HepG2 (cell line): ENCODE data around the gene HSD3B7. TPM values are rescaled to one million over a fixed set of nuclear protein-coding genes. Genes with fewer than 3 reads are reported as not detected.

Experiments used
- ATAC-seq: fragments of 200-7000 bp; cut with Tn5 transposase; 3 replicates; pipeline ENCODE4 v1.9.1; 2020; ENCODE audit warnings: mild to moderate bottlenecking, moderate library complexity
- BruUV-seq: library from RNA; stranded (reverse); fragments of 400-500 nt; replicated peaks from 2 replicates; lab custom pipeline; 2021; lab: Mats Ljungman, UMichigan
- CTCF ChIA-PET: fragments of 300-600 bp; formaldehyde crosslinking; extraction: SDS; loops from one replicate; lab custom pipeline; 2021; ENCODE audit warnings: low total read pairs, inconsistent platforms, low intra/inter-chr PET ratio; lab: Yijun Ruan, JAX
- POLR2A ChIA-PET: fragments of 350-600 bp; sonication (Branson Sonifier 250); formaldehyde crosslinking; loops from one replicate; lab custom pipeline; 2020; ENCODE audit warnings: antibody characterized with exemption, inconsistent platforms; lab: Yijun Ruan, JAX
- DNase-seq: peaks from one replicate; pipeline ENCODE4 v3.0.0-alpha.2; 2015; ENCODE audit warnings: low spot score
- FAIRE-seq: peaks from 3 replicates; lab custom pipeline; 2011; peaks lifted over from hg19 to GRCh38; lab: Jason Lieb, UNC
- H2AFZ ChIP-seq: one replicate; pipeline ENCODE4 v1.6.1; 2011; ENCODE audit warnings: low read length, inconsistent platforms
- H3K27ac ChIP-seq: fragments of 300-600 bp; 3 replicates; pipeline ENCODE4 v1.8.0; 2011; ENCODE audit warnings: mixed run types, mild to moderate bottlenecking, mixed read lengths, low read length, inconsistent platforms; ENCODE audit not compliant: insufficient read depth; ENCODE audit errors: extremely low read length
- H3K27me3 ChIP-seq, 2 experiments: fragments of 200-600 bp in 1 of 2; 2 replicates in 1 of 2; 3 replicates in 1 of 2; pipeline versions ENCODE4 v1.6.0 to v1.8.0; 2011; ENCODE audit warnings: low read length in 2 of 2, mild to moderate bottlenecking in 2 of 2, moderate library complexity in 2 of 2, inconsistent platforms in 1 of 2; ENCODE audit not compliant: insufficient read depth in 2 of 2, control insufficient read depth in 1 of 2
- H3K36me3 ChIP-seq, 2 experiments: fragments of 200-600 bp in 1 of 2; replicated peaks in 1 of 2; 2 replicates in 1 of 2; 3 replicates in 1 of 2; pipeline versions ENCODE4 v1.5.1 to v1.8.0; 2011; ENCODE audit warnings: low read length in 2 of 2, inconsistent platforms in 1 of 2; ENCODE audit not compliant: insufficient read depth in 2 of 2, control insufficient read depth in 1 of 2
- H3K4me1 ChIP-seq: 2 replicates; pipeline ENCODE4 v1.5.1; 2012; ENCODE audit warnings: low read length, inconsistent platforms; ENCODE audit not compliant: insufficient read depth
- H3K4me2 ChIP-seq: 2 replicates; pipeline ENCODE4 v1.6.0; 2011; ENCODE audit warnings: low read depth, low read length, inconsistent platforms
- H3K4me3 ChIP-seq, 3 experiments: fragments of 200-600 bp in 1 of 3; sonication (generic), shearing (Covaris generic) in 1 of 3; replicated peaks in 1 of 3; 2 replicates each; pipeline ENCODE4 v1.5.1; 2011 to 2016; ENCODE audit warnings: low read length in 3 of 3, inconsistent platforms in 2 of 3, low read depth in 2 of 3, mild to moderate bottlenecking in 2 of 3, control low read depth in 1 of 3, mixed read lengths in 1 of 3; ENCODE audit not compliant: insufficient read depth in 1 of 3
- H3K79me2 ChIP-seq: one replicate; pipeline ENCODE4 v1.6.1; 2011; ENCODE audit warnings: low read length, inconsistent platforms; ENCODE audit not compliant: insufficient read depth
- H3K9ac ChIP-seq: 2 replicates; pipeline ENCODE4 v1.6.0; 2011; ENCODE audit warnings: mild to moderate bottlenecking, low read depth, low read length, inconsistent platforms; ENCODE audit not compliant: insufficient read depth
- H3K9me3 ChIP-seq: 2 replicates; pipeline ENCODE4 v1.5.1; 2012; ENCODE audit warnings: mild to moderate bottlenecking, low read length
- H4K20me1 ChIP-seq: 2 replicates; pipeline ENCODE4 v1.6.0; 2011; ENCODE audit warnings: inconsistent platforms, mild to moderate bottlenecking, low read length, moderate library complexity; ENCODE audit not compliant: insufficient read depth
- AGO2 ChIP-seq: fragments of 200-400 bp; formaldehyde crosslinking; optimal IDR thresholded peaks from 2 replicates; pipeline ENCODE3; 2017; ENCODE audit warnings: mild to moderate bottlenecking, low read depth, low read length, moderate library complexity
- CBX5 ChIP-seq: sonication (generic); formaldehyde crosslinking; IDR thresholded peaks from 2 replicates; pipeline ENCODE4 v1.4.0; 2020; ENCODE audit warnings: missing genetic modification reagents, borderline replicate concordance
- MTA1 ChIP-seq: sonication (generic); formaldehyde crosslinking; IDR thresholded peaks from 2 replicates; pipeline ENCODE4 v1.4.0; 2020; ENCODE audit warnings: missing genetic modification reagents, mild to moderate bottlenecking, borderline replicate concordance
- MTF2 ChIP-seq: sonication (generic); formaldehyde crosslinking; IDR thresholded peaks from 2 replicates; pipeline ENCODE4 v1.5.0; 2020; ENCODE audit warnings: missing genetic modification reagents, borderline replicate concordance
- PHB2 ChIP-seq: fragments of 450-650 bp; IDR thresholded peaks from 2 replicates; pipeline ENCODE4 v1.6.1; 2018; ENCODE audit not compliant: partially characterized antibody
- POLR2AphosphoS5 ChIP-seq: IDR thresholded peaks from 2 replicates; pipeline ENCODE4 v1.6.1; 2012; ENCODE audit warnings: low read depth, low read length
- YEATS2 ChIP-seq: sonication (generic); formaldehyde crosslinking; IDR thresholded peaks from 2 replicates; pipeline ENCODE4 v1.4.0; 2020; ENCODE audit warnings: missing genetic modification reagents, borderline replicate concordance
- ZC3H13 ChIP-seq: sonication (generic); formaldehyde crosslinking; IDR thresholded peaks from 2 replicates; pipeline ENCODE4 v1.8.1; 2023; ENCODE audit warnings: mild to moderate bottlenecking, missing genetic modification reagents, moderate library complexity
- ZIK1 ChIP-seq: sonication (generic); formaldehyde crosslinking; IDR thresholded peaks from 2 replicates; pipeline ENCODE4 v1.5.0; 2020; ENCODE audit warnings: mild to moderate bottlenecking, low read depth, missing genetic modification reagents, borderline replicate concordance
- WGBS: methylation state at CpG from one replicate; pipeline ENCODE4 v1.1.6; 2017; ENCODE audit warnings: low lambda C conversion rate; 5-methylcytosine and 5-hydroxymethylcytosine counted together
- in situ Hi-C: cut with HindIII; loops from 2 replicates; pipeline ENCODE4 v1.10.0; 2017; ENCODE audit warnings: low pct_unique_long_range_greater_than_20kb; ENCODE audit not compliant: extremely low pct_ligation_motif_present
- intact Hi-C: fragments of 100-400 bp; cut with micrococcal nuclease; formaldehyde crosslinking; loops from one replicate; pipeline ENCODE4 v1.10.0; 2022; ENCODE audit not compliant: unreplicated experiment
- polyA plus RNA-seq, 8 experiments: library from polyadenylated mRNA; depleted of rRNA in 3 of 8; stranded (reverse) in 7 of 8; unstranded in 1 of 8; fragments of >200 nt; fragmentation: Illumina TruSeq in 4 of 8; extraction: Trizol in 4 of 8; gene quantifications; 2 replicates each; pipeline versions ENCODE4 v1.2.1 to v1.2.3, GENCODE V29; 2011 to 2016; ENCODE audit warnings: low read depth in 4 of 8, missing spikeins in 1 of 8, mixed read lengths in 1 of 8; ENCODE audit not compliant: insufficient read depth in 1 of 8
- total RNA-seq, 5 experiments: library from RNA; depleted of rRNA; stranded (reverse); fragments of >200 nt; fragmentation: Illumina TruSeq; extraction: Trizol; gene quantifications; 2 replicates each; pipeline ENCODE4 v1.2.3, GENCODE V29; 2016; ENCODE audit warnings: low read depth in 1 of 5
- TF ChIP-seq, protein P1 (sequence below): sonication (generic); formaldehyde crosslinking; IDR thresholded peaks from 2 replicates; pipeline ENCODE4 v1.5.0; 2020; ENCODE audit warnings: missing genetic modification reagents
- TF ChIP-seq, protein P2 (sequence below): sonication (generic); formaldehyde crosslinking; IDR thresholded peaks from 2 replicates; pipeline ENCODE4 v1.5.1; 2020; ENCODE audit warnings: mild to moderate bottlenecking, moderate library complexity, missing genetic modification reagents
- TF ChIP-seq, protein P3 (sequence below): sonication (generic); formaldehyde crosslinking; IDR thresholded peaks from 2 replicates; pipeline ENCODE4 v1.8.0; 2022; ENCODE audit warnings: mild to moderate bottlenecking, missing genetic modification reagents, borderline replicate concordance
- TF ChIP-seq, protein P4 (sequence below): sonication (generic); formaldehyde crosslinking; IDR thresholded peaks from 2 replicates; pipeline ENCODE4 v1.4.0; 2020; ENCODE audit warnings: missing genetic modification reagents
- TF ChIP-seq, protein P5 (sequence below): sonication (generic); formaldehyde crosslinking; conservative IDR thresholded peaks from 2 replicates; pipeline ENCODE4 v1.4.0; 2020; ENCODE audit warnings: mild to moderate bottlenecking, missing genetic modification reagents, moderate library complexity

HSD3B7 gene
- total and polyA plus RNA-seq, 2 of the 13 experiments (the other 11 are each of a cell fraction or from before 2014, with no cell fraction given), result 32.9 to 69.7 TPM

DNA sequence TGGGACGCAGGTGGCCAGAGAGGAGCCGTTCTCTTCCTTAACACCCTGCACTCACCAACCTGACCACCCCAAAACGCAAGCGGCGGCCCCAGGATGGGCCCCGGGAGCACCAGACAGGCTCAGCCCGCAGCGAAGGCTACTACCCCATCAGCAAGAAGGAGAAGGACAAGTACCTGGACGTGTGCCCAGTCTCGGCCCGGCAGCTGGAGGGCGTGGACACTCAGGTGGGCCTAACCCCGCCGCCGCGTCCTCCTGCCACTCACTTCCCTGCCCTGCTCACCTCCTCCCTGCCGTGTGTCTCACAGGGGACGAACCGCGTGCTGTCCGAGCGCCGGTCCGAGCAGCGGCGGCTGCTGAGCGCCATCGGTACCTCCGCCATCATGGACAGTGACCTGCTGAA, 4.6 kb upstream of the HSD3B7 start:
- DNase-seq, result no peak
- Histone ChIP-seq H2AFZ (no peak overlapping the region), H3K36me3 (peaks cover 38 to 81% of the 10 kb centered on the region in 2 experiments), H3K9me3 (no peaks in the 10 kb centered on the region), H3K27ac (no peak overlapping the region), H3K4me2 (no peak overlapping the region), H3K4me3 (no peak overlapping the region), H3K27me3 (no peaks in the 10 kb centered on the region), H4K20me1 (no peaks in the 10 kb centered on the region; the same call in 1 of the 2 replicates), H3K4me1 (peaks cover 4% of the 10 kb centered on the region), H3K9ac (no peak overlapping the region), H3K79me2 (no peaks in the 10 kb centered on the region)
- POLR2A ChIA-PET, result interaction anchor here (1.4 kb wide), 1 partner anchor 18 kb away, joined by 3 read pairs; no protein-coding TSS in a partner anchor
- CTCF ChIA-PET, result no interaction called here
- no peak for FAIRE-seq
- BruUV-seq, result no TSS peak
- 97% methylated on average over 29 of the region's 29 CpGs for WGBS
- intact Hi-C loops, result loop anchor here (10.0 kb wide), 1 partner anchor 884 kb away; no protein-coding TSS in a partner anchor
- no peak for ATAC-seq
- in situ Hi-C loops, result loop anchor here (25.0 kb wide), 1 partner anchor 732 kb away; a partner anchor contains a TSS
- TF ChIP-seq, protein P1, sequence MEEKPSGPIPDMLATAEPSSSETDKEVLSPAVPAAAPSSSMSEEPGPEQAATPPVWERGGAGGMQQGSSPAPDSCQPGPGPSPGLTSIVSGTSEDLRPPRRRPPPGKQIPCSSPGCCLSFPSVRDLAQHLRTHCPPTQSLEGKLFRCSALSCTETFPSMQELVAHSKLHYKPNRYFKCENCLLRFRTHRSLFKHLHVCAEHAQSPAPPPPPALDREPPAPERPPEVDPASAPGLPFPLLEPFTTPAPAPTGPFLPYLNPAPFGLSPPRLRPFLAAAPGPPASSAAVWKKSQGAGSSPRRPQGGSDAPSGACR (CRISPR knock-in tag), result no peak
- no peak for TF ChIP-seq CBX5
- TF ChIP-seq, protein P2, sequence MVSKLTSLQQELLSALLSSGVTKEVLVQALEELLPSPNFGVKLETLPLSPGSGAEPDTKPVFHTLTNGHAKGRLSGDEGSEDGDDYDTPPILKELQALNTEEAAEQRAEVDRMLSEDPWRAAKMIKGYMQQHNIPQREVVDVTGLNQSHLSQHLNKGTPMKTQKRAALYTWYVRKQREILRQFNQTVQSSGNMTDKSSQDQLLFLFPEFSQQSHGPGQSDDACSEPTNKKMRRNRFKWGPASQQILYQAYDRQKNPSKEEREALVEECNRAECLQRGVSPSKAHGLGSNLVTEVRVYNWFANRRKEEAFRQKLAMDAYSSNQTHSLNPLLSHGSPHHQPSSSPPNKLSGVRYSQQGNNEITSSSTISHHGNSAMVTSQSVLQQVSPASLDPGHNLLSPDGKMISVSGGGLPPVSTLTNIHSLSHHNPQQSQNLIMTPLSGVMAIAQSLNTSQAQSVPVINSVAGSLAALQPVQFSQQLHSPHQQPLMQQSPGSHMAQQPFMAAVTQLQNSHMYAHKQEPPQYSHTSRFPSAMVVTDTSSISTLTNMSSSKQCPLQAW (CRISPR knock-in tag), result no peak
- peak; percentile 78 for TF ChIP-seq AGO2
- TF ChIP-seq, protein P3, sequence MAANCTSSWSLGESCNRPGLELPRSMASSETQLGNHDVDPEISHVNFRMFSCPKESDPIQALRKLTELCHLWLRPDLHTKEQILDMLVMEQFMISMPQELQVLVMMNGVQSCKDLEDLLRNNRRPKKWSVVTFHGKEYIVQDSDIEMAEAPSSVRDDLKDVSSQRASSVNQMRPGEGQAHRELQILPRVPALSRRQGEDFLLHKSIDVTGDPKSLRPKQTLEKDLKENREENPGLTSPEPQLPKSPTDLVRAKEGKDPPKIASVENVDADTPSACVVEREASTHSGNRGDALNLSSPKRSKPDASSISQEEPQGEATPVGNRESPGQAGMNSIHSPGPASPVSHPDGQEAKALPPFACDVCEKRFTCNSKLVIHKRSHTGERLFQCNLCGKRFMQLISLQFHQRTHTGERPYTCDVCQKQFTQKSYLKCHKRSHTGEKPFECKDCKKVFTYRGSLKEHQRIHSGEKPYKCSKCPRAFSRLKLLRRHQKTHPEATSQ, result no peak
- TF ChIP-seq MTF2 (CRISPR knock-in tag), result no peak
- TF ChIP-seq, protein P4, sequence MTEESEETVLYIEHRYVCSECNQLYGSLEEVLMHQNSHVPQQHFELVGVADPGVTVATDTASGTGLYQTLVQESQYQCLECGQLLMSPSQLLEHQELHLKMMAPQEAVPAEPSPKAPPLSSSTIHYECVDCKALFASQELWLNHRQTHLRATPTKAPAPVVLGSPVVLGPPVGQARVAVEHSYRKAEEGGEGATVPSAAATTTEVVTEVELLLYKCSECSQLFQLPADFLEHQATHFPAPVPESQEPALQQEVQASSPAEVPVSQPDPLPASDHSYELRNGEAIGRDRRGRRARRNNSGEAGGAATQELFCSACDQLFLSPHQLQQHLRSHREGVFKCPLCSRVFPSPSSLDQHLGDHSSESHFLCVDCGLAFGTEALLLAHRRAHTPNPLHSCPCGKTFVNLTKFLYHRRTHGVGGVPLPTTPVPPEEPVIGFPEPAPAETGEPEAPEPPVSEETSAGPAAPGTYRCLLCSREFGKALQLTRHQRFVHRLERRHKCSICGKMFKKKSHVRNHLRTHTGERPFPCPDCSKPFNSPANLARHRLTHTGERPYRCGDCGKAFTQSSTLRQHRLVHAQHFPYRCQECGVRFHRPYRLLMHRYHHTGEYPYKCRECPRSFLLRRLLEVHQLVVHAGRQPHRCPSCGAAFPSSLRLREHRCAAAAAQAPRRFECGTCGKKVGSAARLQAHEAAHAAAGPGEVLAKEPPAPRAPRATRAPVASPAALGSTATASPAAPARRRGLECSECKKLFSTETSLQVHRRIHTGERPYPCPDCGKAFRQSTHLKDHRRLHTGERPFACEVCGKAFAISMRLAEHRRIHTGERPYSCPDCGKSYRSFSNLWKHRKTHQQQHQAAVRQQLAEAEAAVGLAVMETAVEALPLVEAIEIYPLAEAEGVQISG, result no peak
- no peak for TF ChIP-seq POLR2AphosphoS5
- 0 out of 2 replicates have a peak, but pooled peaks have one; percentile 23 for TF ChIP-seq ZC3H13 (CRISPR knock-in tag)
- TF ChIP-seq, protein P5, sequence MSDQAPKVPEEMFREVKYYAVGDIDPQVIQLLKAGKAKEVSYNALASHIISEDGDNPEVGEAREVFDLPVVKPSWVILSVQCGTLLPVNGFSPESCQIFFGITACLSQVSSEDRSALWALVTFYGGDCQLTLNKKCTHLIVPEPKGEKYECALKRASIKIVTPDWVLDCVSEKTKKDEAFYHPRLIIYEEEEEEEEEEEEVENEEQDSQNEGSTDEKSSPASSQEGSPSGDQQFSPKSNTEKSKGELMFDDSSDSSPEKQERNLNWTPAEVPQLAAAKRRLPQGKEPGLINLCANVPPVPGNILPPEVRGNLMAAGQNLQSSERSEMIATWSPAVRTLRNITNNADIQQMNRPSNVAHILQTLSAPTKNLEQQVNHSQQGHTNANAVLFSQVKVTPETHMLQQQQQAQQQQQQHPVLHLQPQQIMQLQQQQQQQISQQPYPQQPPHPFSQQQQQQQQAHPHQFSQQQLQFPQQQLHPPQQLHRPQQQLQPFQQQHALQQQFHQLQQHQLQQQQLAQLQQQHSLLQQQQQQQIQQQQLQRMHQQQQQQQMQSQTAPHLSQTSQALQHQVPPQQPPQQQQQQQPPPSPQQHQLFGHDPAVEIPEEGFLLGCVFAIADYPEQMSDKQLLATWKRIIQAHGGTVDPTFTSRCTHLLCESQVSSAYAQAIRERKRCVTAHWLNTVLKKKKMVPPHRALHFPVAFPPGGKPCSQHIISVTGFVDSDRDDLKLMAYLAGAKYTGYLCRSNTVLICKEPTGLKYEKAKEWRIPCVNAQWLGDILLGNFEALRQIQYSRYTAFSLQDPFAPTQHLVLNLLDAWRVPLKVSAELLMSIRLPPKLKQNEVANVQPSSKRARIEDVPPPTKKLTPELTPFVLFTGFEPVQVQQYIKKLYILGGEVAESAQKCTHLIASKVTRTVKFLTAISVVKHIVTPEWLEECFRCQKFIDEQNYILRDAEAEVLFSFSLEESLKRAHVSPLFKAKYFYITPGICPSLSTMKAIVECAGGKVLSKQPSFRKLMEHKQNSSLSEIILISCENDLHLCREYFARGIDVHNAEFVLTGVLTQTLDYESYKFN (CRISPR knock-in tag), result no peak
- TF ChIP-seq ZIK1, result no peak
- no peak for TF ChIP-seq PHB2
- TF ChIP-seq MTA1, result 0 out of 2 replicates have a peak, but pooled peaks have one; percentile 22
- no peak for TF ChIP-seq YEATS2 (CRISPR knock-in tag)
